ENCODE results near the gene RGS21. TPM values are rescaled to one million over a fixed set of nuclear protein-coding genes. Genes with fewer than 3 reads are reported as not detected.

The RGS21 gene
- total and polyA plus RNA-seq, 2 of the 13 experiments (the other 11 are each of a cell fraction or from before 2014, with no cell fraction given): not detected

DNA sequence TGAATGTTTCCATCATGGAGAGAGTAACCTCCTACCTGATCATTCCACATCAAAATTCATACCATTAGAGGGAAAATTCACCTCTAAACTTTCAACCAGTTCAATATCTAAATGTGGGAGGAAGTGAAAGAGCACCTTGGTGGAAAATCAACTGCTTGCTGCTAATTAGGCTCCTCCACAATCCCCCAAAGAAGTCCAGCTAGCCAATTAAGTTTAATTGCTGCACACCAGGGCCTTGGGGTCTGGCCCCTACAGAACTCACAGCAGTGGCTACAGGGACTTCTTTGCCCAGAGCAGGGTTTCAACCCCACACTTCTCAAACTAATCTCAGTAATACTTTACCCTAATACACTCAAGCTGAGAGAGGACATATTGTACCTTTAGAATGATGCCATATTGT lies 62.1 kb downstream of the RGS21 start:
- ATAC-seq: no peak
- no peaks in the 10 kb centered on the region for H4K20me1 ChIP-seq (ENCODE audit: insufficient read depth, low read length)
- H3K4me2 ChIP-seq (ENCODE audit: low read depth, low read length): no peak overlapping the region
- H3K9me3 ChIP-seq (ENCODE audit: low read length): no peaks in the 10 kb centered on the region
- in situ Hi-C loops (cut with HindIII; ENCODE audit: extremely low pct_ligation_motif_present, low pct_unique_long_range_greater_than_20kb): no loop called here
- no peak overlapping the region for H3K27ac ChIP-seq (ENCODE audit: extremely low read length, insufficient read depth, low read length)
- no peak for FAIRE-seq
- ChIA-PET CTCF (ENCODE audit: low intra/inter-chr PET ratio, low total read pairs) (no interaction called here), POLR2A (no interaction called here)
- H3K36me3 ChIP-seq (replicated peaks in 1 of 2; ENCODE audit: control insufficient read depth in 1 of 2, insufficient read depth in 2 of 2, low read length in 2 of 2): no peaks in the 10 kb centered on the region
- no peaks in the 10 kb centered on the region for H3K79me2 ChIP-seq (ENCODE audit: insufficient read depth, low read length)
- intact Hi-C loops (cut with micrococcal nuclease; ENCODE audit: unreplicated experiment): no loop called here
- H3K9ac ChIP-seq (ENCODE audit: insufficient read depth, low read depth, low read length): no peak overlapping the region
- H3K4me1 ChIP-seq (ENCODE audit: insufficient read depth, low read length): no peaks in the 10 kb centered on the region
- BruUV-seq (replicated peaks): no TSS peak
- H3K27me3 ChIP-seq (ENCODE audit: control insufficient read depth in 1 of 2, insufficient read depth in 2 of 2, low read length in 2 of 2): no peaks in the 10 kb centered on the region
- no peak for DNase-seq (ENCODE audit: low spot score)
- no peak overlapping the region for H2AFZ ChIP-seq (ENCODE audit: low read length)
- TF ChIP-seq ZFP37 (CRISPR knock-in tag; IDR thresholded peaks at IDR 0.05; ENCODE audit: borderline replicate concordance) (no peak), POGZ (CRISPR knock-in tag; IDR thresholded peaks at IDR 0.05) (no peak), SMYD3 (CRISPR knock-in tag; IDR thresholded peaks at IDR 0.05) (no peak), SMAD1 (CRISPR knock-in tag; IDR thresholded peaks at IDR 0.05; ENCODE audit: borderline replicate concordance, low read depth) (no peak), SALL2 (CRISPR knock-in tag; IDR thresholded peaks at IDR 0.05) (no peak), ZNF383 (CRISPR knock-in tag; IDR thresholded peaks at IDR 0.05; ENCODE audit: borderline replicate concordance) (no peak), SATB2 (CRISPR knock-in tag; IDR thresholded peaks at IDR 0.05) (no peak), HCFC1 (IDR thresholded peaks at IDR 0.05; ENCODE audit: low read depth, low read length) (no peak), ZSCAN9 (CRISPR knock-in tag; IDR thresholded peaks at IDR 0.05; ENCODE audit: borderline replicate concordance) (no peak), ZNF30 (CRISPR knock-in tag; IDR thresholded peaks at IDR 0.05) (no peak), ZNF589 (CRISPR knock-in tag; conservative IDR thresholded peaks at IDR 0.05) (no peak), ZEB1 (IDR thresholded peaks at IDR 0.05; ENCODE audit: insufficient replicate concordance, low read depth) (no peak)
- TF ChIP-seq, protein P1, sequence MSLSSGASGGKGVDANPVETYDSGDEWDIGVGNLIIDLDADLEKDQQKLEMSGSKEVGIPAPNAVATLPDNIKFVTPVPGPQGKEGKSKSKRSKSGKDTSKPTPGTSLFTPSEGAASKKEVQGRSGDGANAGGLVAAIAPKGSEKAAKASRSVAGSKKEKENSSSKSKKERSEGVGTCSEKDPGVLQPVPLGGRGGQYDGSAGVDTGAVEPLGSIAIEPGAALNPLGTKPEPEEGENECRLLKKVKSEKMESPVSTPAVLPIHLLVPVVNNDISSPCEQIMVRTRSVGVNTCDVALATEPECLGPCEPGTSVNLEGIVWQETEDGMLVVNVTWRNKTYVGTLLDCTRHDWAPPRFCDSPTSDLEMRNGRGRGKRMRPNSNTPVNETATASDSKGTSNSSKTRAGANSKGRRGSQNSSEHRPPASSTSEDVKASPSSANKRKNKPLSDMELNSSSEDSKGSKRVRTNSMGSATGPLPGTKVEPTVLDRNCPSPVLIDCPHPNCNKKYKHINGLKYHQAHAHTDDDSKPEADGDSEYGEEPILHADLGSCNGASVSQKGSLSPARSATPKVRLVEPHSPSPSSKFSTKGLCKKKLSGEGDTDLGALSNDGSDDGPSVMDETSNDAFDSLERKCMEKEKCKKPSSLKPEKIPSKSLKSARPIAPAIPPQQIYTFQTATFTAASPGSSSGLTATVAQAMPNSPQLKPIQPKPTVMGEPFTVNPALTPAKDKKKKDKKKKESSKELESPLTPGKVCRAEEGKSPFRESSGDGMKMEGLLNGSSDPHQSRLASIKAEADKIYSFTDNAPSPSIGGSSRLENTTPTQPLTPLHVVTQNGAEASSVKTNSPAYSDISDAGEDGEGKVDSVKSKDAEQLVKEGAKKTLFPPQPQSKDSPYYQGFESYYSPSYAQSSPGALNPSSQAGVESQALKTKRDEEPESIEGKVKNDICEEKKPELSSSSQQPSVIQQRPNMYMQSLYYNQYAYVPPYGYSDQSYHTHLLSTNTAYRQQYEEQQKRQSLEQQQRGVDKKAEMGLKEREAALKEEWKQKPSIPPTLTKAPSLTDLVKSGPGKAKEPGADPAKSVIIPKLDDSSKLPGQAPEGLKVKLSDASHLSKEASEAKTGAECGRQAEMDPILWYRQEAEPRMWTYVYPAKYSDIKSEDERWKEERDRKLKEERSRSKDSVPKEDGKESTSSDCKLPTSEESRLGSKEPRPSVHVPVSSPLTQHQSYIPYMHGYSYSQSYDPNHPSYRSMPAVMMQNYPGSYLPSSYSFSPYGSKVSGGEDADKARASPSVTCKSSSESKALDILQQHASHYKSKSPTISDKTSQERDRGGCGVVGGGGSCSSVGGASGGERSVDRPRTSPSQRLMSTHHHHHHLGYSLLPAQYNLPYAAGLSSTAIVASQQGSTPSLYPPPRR (CRISPR knock-in tag; IDR thresholded peaks at IDR 0.05; ENCODE audit: borderline replicate concordance): no peak
- TF ChIP-seq, protein P2, sequence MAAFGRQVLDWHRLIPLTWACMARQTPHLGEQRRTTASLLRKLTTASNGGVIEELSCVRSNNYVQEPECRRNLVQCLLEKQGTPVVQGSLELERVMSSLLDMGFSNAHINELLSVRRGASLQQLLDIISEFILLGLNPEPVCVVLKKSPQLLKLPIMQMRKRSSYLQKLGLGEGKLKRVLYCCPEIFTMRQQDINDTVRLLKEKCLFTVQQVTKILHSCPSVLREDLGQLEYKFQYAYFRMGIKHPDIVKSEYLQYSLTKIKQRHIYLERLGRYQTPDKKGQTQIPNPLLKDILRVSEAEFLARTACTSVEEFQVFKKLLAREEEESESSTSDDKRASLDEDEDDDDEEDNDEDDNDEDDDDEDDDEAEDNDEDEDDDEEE (CRISPR knock-in tag; IDR thresholded peaks at IDR 0.05): no peak
- TF ChIP-seq, protein P3, sequence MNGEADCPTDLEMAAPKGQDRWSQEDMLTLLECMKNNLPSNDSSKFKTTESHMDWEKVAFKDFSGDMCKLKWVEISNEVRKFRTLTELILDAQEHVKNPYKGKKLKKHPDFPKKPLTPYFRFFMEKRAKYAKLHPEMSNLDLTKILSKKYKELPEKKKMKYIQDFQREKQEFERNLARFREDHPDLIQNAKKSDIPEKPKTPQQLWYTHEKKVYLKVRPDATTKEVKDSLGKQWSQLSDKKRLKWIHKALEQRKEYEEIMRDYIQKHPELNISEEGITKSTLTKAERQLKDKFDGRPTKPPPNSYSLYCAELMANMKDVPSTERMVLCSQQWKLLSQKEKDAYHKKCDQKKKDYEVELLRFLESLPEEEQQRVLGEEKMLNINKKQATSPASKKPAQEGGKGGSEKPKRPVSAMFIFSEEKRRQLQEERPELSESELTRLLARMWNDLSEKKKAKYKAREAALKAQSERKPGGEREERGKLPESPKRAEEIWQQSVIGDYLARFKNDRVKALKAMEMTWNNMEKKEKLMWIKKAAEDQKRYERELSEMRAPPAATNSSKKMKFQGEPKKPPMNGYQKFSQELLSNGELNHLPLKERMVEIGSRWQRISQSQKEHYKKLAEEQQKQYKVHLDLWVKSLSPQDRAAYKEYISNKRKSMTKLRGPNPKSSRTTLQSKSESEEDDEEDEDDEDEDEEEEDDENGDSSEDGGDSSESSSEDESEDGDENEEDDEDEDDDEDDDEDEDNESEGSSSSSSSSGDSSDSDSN (CRISPR knock-in tag; IDR thresholded peaks at IDR 0.05): no peak
- no peak overlapping the region for H3K4me3 ChIP-seq (replicated peaks in 1 of 3; ENCODE audit: insufficient read depth in 1 of 3, low read depth in 2 of 3, low read length in 3 of 3)

Measured in HepG2 (cell line).